Trophoblast cell (in vitro differentiated cells and primary cell): Measurements from ENCODE around the gene TBL1X.

Experiments
- DNase-seq, 2 donors: peaks; one replicate each; pipeline ENCODE4 v3.0.0-alpha.2; 2016
- H2AFZ ChIP-seq: 2 replicates; pipeline ENCODE4 v1.6.1; 2013; ENCODE audit warnings: low read length, moderate library complexity, mild to moderate bottlenecking; ENCODE audit not compliant: insufficient read depth, poor library complexity
- H2AK5ac ChIP-seq: 2 replicates; pipeline ENCODE4 v1.6.1; 2013; ENCODE audit warnings: mild to moderate bottlenecking, low read length
- H2BK120ac ChIP-seq: 2 replicates; pipeline ENCODE4 v1.6.1; 2013; ENCODE audit warnings: low read length, mild to moderate bottlenecking, moderate library complexity; ENCODE audit not compliant: insufficient read depth, poor library complexity
- H2BK12ac ChIP-seq: 2 replicates; pipeline ENCODE4 v1.6.1; 2013; ENCODE audit warnings: mild to moderate bottlenecking, low read length, moderate library complexity
- H2BK5ac ChIP-seq: 2 replicates; pipeline ENCODE4 v1.6.1; 2013; ENCODE audit warnings: low read length, low read depth, moderate library complexity, mild to moderate bottlenecking; ENCODE audit not compliant: poor library complexity
- H3K14ac ChIP-seq: 2 replicates; pipeline ENCODE4 v1.6.1; 2013; ENCODE audit warnings: mild to moderate bottlenecking, low read length
- H3K18ac ChIP-seq: 2 replicates; pipeline ENCODE4 v1.6.1; 2013; ENCODE audit warnings: mild to moderate bottlenecking, low read length
- H3K23ac ChIP-seq: 2 replicates; pipeline ENCODE4 v1.6.1; 2013; ENCODE audit warnings: low read length
- H3K27ac ChIP-seq: 2 replicates; pipeline ENCODE4 v1.5.1; 2013; ENCODE audit warnings: low read depth, mild to moderate bottlenecking, inconsistent platforms, low read length, moderate library complexity
- H3K27me3 ChIP-seq: 2 replicates; pipeline ENCODE4 v1.6.1; 2013; ENCODE audit warnings: inconsistent platforms, mild to moderate bottlenecking, low read length, moderate library complexity; ENCODE audit not compliant: insufficient read depth
- H3K36me3 ChIP-seq, 2 experiments: 1 replicate in 1 of 2; 2 replicates in 1 of 2; pipeline ENCODE4 v1.6.1; 2013; ENCODE audit warnings: low read length in 2 of 2, mild to moderate bottlenecking in 2 of 2, moderate library complexity in 1 of 2; ENCODE audit not compliant: insufficient read depth in 2 of 2, control insufficient read depth in 1 of 2
- H3K4ac ChIP-seq: 2 replicates; pipeline ENCODE4 v1.6.1; 2013; ENCODE audit warnings: low read depth, mild to moderate bottlenecking, low read length, moderate library complexity
- H3K4me1 ChIP-seq, 2 experiments: 1 replicate in 1 of 2; 2 replicates in 1 of 2; pipeline ENCODE4 v1.6.1; 2013; ENCODE audit warnings: low read length in 2 of 2, mild to moderate bottlenecking in 2 of 2, moderate library complexity in 1 of 2; ENCODE audit not compliant: insufficient read depth in 2 of 2, control insufficient read depth in 1 of 2
- H3K4me2 ChIP-seq: 2 replicates; pipeline ENCODE4 v1.6.1; 2013; ENCODE audit warnings: inconsistent platforms, mild to moderate bottlenecking, low read length, moderate library complexity
- H3K4me3 ChIP-seq: 2 replicates; pipeline ENCODE4 v1.5.1; 2013; ENCODE audit warnings: mild to moderate bottlenecking, low read depth, low read length, inconsistent platforms
- H3K79me1 ChIP-seq: one replicate; pipeline ENCODE4 v1.6.1; 2013; ENCODE audit warnings: low read length
- H3K79me2 ChIP-seq: 2 replicates; pipeline ENCODE4 v1.6.1; 2013; ENCODE audit warnings: low read length, mild to moderate bottlenecking; ENCODE audit not compliant: control insufficient read depth, insufficient read depth, poor library complexity
- H3K9ac ChIP-seq: 2 replicates; pipeline ENCODE4 v1.6.1; 2013; ENCODE audit warnings: mild to moderate bottlenecking, low read length
- H3K9me3 ChIP-seq: 2 replicates; pipeline ENCODE4 v1.6.1; 2013; ENCODE audit warnings: low read depth, mild to moderate bottlenecking, control low read depth, inconsistent platforms, low read length; ENCODE audit not compliant: insufficient read depth
- H4K12ac ChIP-seq: 2 replicates; pipeline ENCODE4 v1.6.1; 2013; ENCODE audit warnings: low read depth, mild to moderate bottlenecking, low read length, moderate library complexity
- H4K8ac ChIP-seq: 2 replicates; pipeline ENCODE4 v1.6.1; 2013; ENCODE audit warnings: low read depth, mild to moderate bottlenecking, low read length, moderate library complexity
- H4K91ac ChIP-seq: one replicate; pipeline ENCODE4 v1.6.1; 2013; ENCODE audit warnings: low read depth, mild to moderate bottlenecking, low read length, moderate library complexity
- WGBS: extraction: QIAGEN DNeasy Blood & Tissue Kit; methylation state at CpG from one replicate; pipeline ENCODE4 v1.1.7; 2013; ENCODE audit warnings: missing lambda C conversion rate; ENCODE audit not compliant: insufficient read length, insufficient coverage; ENCODE audit errors: extremely low coverage; 5-methylcytosine and 5-hydroxymethylcytosine counted together

TBL1X gene

GRCh38 chrX:9614016-9614415 lies 149.2 kb downstream of the TBL1X start:
- Histone ChIP-seq H3K4me2 (no peak overlapping the region), H2AK5ac (no peak overlapping the region), H3K4me3 (no peak overlapping the region), H2BK120ac (no peak overlapping the region), H2AFZ (no peak overlapping the region), H4K8ac (no peak overlapping the region), H3K18ac (no peak overlapping the region), H3K14ac (no peak overlapping the region), H3K36me3 (no peaks in the 10 kb centered on the region), H3K27ac (no peak overlapping the region), H4K12ac (no peak overlapping the region), H3K4me1 (no peaks in the 10 kb centered on the region), H3K79me2 (no peaks in the 10 kb centered on the region), H3K23ac (no peak overlapping the region), H4K91ac (no peak overlapping the region), H3K9me3 (no peaks in the 10 kb centered on the region), H3K27me3 (no peaks in the 10 kb centered on the region), H2BK5ac (no peak overlapping the region), H2BK12ac (no peak overlapping the region), H3K79me1 (no peaks in the 10 kb centered on the region), H3K4ac (no peak overlapping the region), H3K9ac (no peak overlapping the region)
- DNase-seq: no peak
- WGBS: no CpG with 5 or more reads among the region's 1 CpG

- Histone ChIP-seq H3K23ac (no peak overlapping the region), H2BK12ac (no peak overlapping the region), H3K4ac (no peak overlapping the region), H3K9ac (no peak overlapping the region), H3K18ac (no peak overlapping the region), H3K14ac (no peak overlapping the region), H3K27me3 (no peaks in the 10 kb centered on the region), H3K79me1 (no peaks in the 10 kb centered on the region), H2BK5ac (no peak overlapping the region), H3K27ac (no peak overlapping the region), H2AFZ (no peak overlapping the region), H4K91ac (no peak overlapping the region), H4K12ac (no peak overlapping the region), H3K9me3 (no peaks in the 10 kb centered on the region), H3K79me2 (no peaks in the 10 kb centered on the region), H3K4me1 (no peaks in the 10 kb centered on the region), H4K8ac (no peak overlapping the region), H3K36me3 (no peaks in the 10 kb centered on the region), H2AK5ac (no peak overlapping the region), H3K4me2 (no peak overlapping the region), H2BK120ac (no peak overlapping the region), H3K4me3 (no peak overlapping the region)
- no peak for DNase-seq
- WGBS: no CpG with 5 or more reads among the region's 5 CpGs
These were observed 154.3 kb downstream of the TBL1X start for GRCh38 chrX:9619133-9619532.

GRCh38 chrX:9619581-9619980 lies 154.7 kb downstream of the TBL1X start:
- Histone ChIP-seq H3K9ac (no peak overlapping the region), H2AFZ (no peak overlapping the region), H3K18ac (no peak overlapping the region), H4K91ac (no peak overlapping the region), H3K79me2 (no peaks in the 10 kb centered on the region), H3K4me2 (no peak overlapping the region), H3K14ac (no peak overlapping the region), H2BK12ac (no peak overlapping the region), H2AK5ac (no peak overlapping the region), H4K12ac (no peak overlapping the region), H3K36me3 (no peaks in the 10 kb centered on the region), H3K4me1 (no peaks in the 10 kb centered on the region), H3K27ac (no peak overlapping the region), H2BK120ac (no peak overlapping the region), H4K8ac (no peak overlapping the region), H3K27me3 (no peaks in the 10 kb centered on the region), H3K4me3 (no peak overlapping the region), H3K4ac (no peak overlapping the region), H2BK5ac (no peak overlapping the region), H3K9me3 (no peaks in the 10 kb centered on the region), H3K23ac (no peak overlapping the region), H3K79me1 (no peaks in the 10 kb centered on the region)
- no CpG with 5 or more reads among the region's 12 CpGs for WGBS
- no peak for DNase-seq

- H3K27ac ChIP-seq: no peak overlapping the region
- H4K12ac ChIP-seq: no peak overlapping the region
- no peak overlapping the region for H2AK5ac ChIP-seq
- no peak overlapping the region for H4K8ac ChIP-seq
- H3K23ac ChIP-seq: no peak overlapping the region
- H3K79me1 ChIP-seq: no peaks in the 10 kb centered on the region
- H3K4me3 ChIP-seq: no peak overlapping the region
- no peak overlapping the region for H3K18ac ChIP-seq
- WGBS: no CpG with 5 or more reads among the region's 3 CpGs
- H2BK12ac ChIP-seq: no peak overlapping the region
- no peak overlapping the region for H3K4ac ChIP-seq
- H2AFZ ChIP-seq: no peak overlapping the region
- no peaks in the 10 kb centered on the region for H3K4me1 ChIP-seq
- no peak for DNase-seq
- no peaks in the 10 kb centered on the region for H3K79me2 ChIP-seq
- no peaks in the 10 kb centered on the region for H3K27me3 ChIP-seq
- no peak overlapping the region for H4K91ac ChIP-seq
- H2BK5ac ChIP-seq: no peak overlapping the region
- H3K14ac ChIP-seq: no peak overlapping the region
- H3K36me3 ChIP-seq: no peaks in the 10 kb centered on the region
- no peak overlapping the region for H3K4me2 ChIP-seq
- H3K9ac ChIP-seq: no peak overlapping the region
- no peaks in the 10 kb centered on the region for H3K9me3 ChIP-seq
- no peak overlapping the region for H2BK120ac ChIP-seq
These were observed 157.3 kb downstream of the TBL1X start for GRCh38 chrX:9622128-9622527.
